SIG-M5 (cell line): ENCODE measurements around the gene ABCB9.

Experiments
- DNase-seq: peaks from one replicate; lab custom pipeline; 2025; lab: John Stamatoyannopoulos, UW

Gene ABCB9

GRCh38 chr12:122994781-122995502 is 28.7 kb upstream of the ABCB9 start:
- no peak for DNase-seq

- no peak for DNase-seq
Measured at GRCh38 chr12:122994140-122994675, 27.9 kb upstream of the ABCB9 start.

GRCh38 chr12:122992386-122992785 is 26.1 kb upstream of the ABCB9 start:
- no peak for DNase-seq

GRCh38 chr12:122991623-122992275 is 25.5 kb upstream of the ABCB9 start:
- no peak for DNase-seq

GRCh38 chr12:122990961-122991622 is 24.8 kb upstream of the ABCB9 start:
- DNase-seq, result no peak

GRCh38 chr12:122990561-122990960 is 24.3 kb upstream of the ABCB9 start:
- DNase-seq, result no peak

GRCh38 chr12:122989874-122990419 is 23.7 kb upstream of the ABCB9 start:
- DNase-seq, result no peak

- no peak for DNase-seq
Measured at GRCh38 chr12:122989225-122989839, 23.1 kb upstream of the ABCB9 start.

- DNase-seq, result no peak
Measured at GRCh38 chr12:122988612-122989212, 22.4 kb upstream of the ABCB9 start.

GRCh38 chr12:122988036-122988435 is 21.8 kb upstream of the ABCB9 start:
- DNase-seq, result no peak

GRCh38 chr12:122987086-122987951 is 21.1 kb upstream of the ABCB9 start:
- DNase-seq, result no peak

- no peak for DNase-seq
Measured at GRCh38 chr12:122986258-122986871, 20.1 kb upstream of the ABCB9 start.

GRCh38 chr12:122985338-122986257 is 19.3 kb upstream of the ABCB9 start:
- DNase-seq, result no peak

- no peak for DNase-seq
Measured at GRCh38 chr12:122984612-122985337, 18.5 kb upstream of the ABCB9 start.

- no peak for DNase-seq
Measured at GRCh38 chr12:122983789-122984515, 17.7 kb upstream of the ABCB9 start.

GRCh38 chr12:122982963-122983788 is 16.9 kb upstream of the ABCB9 start:
- no peak for DNase-seq

- DNase-seq, result no peak
Measured at GRCh38 chr12:122982477-122982815, 16.2 kb upstream of the ABCB9 start.
